ENCODE data around the gene NRG2. TPM values are rescaled to one million over a fixed set of nuclear protein-coding genes. Genes with fewer than 3 reads are reported as not detected.

Gene NRG2
- total and polyA plus RNA-seq, 4 donors = 0.81 to 1.3 (median 1.2) TPM; not detected in 1

DNA sequence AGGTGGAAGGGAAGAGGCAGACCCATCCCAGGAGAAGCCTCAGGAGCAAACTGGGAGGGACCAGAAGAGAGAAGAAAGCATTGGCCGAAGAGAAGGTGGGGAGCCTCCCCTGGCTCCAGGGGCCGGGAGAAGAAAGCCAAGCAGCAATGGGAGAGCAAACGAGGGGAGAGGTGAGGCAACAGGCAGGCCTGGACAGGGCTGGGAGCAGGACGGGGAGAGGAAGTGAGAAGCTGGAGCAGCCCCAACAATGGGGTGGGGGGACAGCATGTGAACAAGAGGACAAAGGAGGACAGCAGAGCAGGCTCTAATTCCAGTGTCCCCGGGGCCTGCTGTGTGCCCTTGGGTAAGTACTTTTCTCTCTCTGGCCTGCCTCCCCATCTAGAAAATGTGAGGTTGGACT lies 132.2 kb downstream of the NRG2 start:
- H3K27me3 ChIP-seq (ENCODE audit: control insufficient read depth in 1 of 2, insufficient read depth in 2 of 2, low read length in 1 of 2) = no peaks in the 10 kb centered on the region
- no peak overlapping the region for H3K4me3 ChIP-seq (ENCODE audit: low read length in 2 of 2)
- ATAC-seq (ENCODE audit: low FRiP score) = no peak
- no peak overlapping the region for H3K27ac ChIP-seq (ENCODE audit: low read depth in 1 of 2, low read length in 2 of 2)
- H3K4me1 ChIP-seq (ENCODE audit: control insufficient read depth in 1 of 2, insufficient read depth in 2 of 2, low read length in 2 of 2) = no peaks in the 10 kb centered on the region
- H3K36me3 ChIP-seq (ENCODE audit: control insufficient read depth in 1 of 2, insufficient read depth in 2 of 2, low read length in 1 of 2) = no peaks in the 10 kb centered on the region
- WGBS, 2 donors = 88 to 92% methylated on average over 5 of the region's 5 CpGs
- intact Hi-C loops (cut with DNase I) = no loop called here
- no peak for DNase-seq
- no peaks in the 10 kb centered on the region for H3K9me3 ChIP-seq (ENCODE audit: control insufficient read depth, low read length)

DNA sequence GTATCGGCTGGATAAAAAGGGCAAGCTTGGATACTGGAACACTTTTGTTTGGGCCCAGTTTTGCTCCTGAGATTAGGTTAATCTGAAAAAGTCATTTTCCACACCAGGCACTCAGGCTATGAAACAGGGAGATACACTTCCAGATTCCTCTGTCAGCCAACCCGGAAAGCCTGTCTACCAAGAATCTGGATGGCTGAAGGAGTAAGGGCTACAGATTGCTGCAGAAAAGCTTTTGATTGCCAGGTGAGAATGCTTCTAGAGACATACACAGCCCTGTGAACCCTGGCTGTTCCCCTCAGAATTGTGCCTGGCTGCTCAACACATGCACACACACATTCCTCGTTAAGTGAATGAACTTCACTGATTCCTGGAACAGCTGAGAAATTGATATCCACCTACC lies 133.1 kb downstream of the NRG2 start:
- no peak for ATAC-seq (ENCODE audit: low FRiP score)
- DNase-seq = no peak
- no peaks in the 10 kb centered on the region for H3K9me3 ChIP-seq (ENCODE audit: control insufficient read depth, low read length)
- 82 to 83% methylated on average over 3 of the region's 3 CpGs for WGBS, 2 donors
- H3K36me3 ChIP-seq (ENCODE audit: control insufficient read depth in 1 of 2, insufficient read depth in 2 of 2, low read length in 1 of 2) = no peaks in the 10 kb centered on the region
- no peaks in the 10 kb centered on the region for H3K27me3 ChIP-seq (ENCODE audit: control insufficient read depth in 1 of 2, insufficient read depth in 2 of 2, low read length in 1 of 2)
- H3K4me1 ChIP-seq (ENCODE audit: control insufficient read depth in 1 of 2, insufficient read depth in 2 of 2, low read length in 2 of 2) = no peaks in the 10 kb centered on the region
- H3K4me3 ChIP-seq (ENCODE audit: low read length in 2 of 2) = no peak overlapping the region
- intact Hi-C loops (cut with DNase I) = no loop called here
- H3K27ac ChIP-seq (ENCODE audit: low read depth in 1 of 2, low read length in 2 of 2) = no peak overlapping the region

DNA sequence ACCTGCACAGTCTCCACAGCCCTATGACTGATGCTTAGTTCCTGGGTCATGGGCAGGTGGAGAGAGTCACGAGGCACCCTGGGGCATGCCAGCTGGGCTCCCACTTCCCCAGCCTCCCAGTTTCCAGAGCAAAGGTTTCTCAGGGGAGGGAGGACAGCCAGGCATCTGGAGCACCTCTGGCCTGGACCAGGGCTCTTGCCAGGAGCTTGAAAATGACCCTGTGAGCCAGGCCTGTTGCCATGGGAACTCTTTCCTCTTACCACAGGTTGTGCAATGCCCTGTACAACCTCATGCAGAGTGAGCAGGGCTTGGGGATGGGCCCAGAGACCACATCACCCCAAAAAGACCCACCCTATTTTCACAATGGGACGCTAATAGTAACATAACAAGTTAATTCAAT lies 134.3 kb downstream of the NRG2 start:
- H3K36me3 ChIP-seq (ENCODE audit: control insufficient read depth in 1 of 2, insufficient read depth in 2 of 2, low read length in 1 of 2) = no peaks in the 10 kb centered on the region
- no peaks in the 10 kb centered on the region for H3K4me1 ChIP-seq (ENCODE audit: control insufficient read depth in 1 of 2, insufficient read depth in 2 of 2, low read length in 2 of 2)
- H3K4me3 ChIP-seq (ENCODE audit: low read length in 2 of 2) = no peak overlapping the region
- intact Hi-C loops (cut with DNase I) = no loop called here
- WGBS, 2 donors = 76 to 82% methylated on average over 2 of the region's 2 CpGs
- no peaks in the 10 kb centered on the region for H3K27me3 ChIP-seq (ENCODE audit: control insufficient read depth in 1 of 2, insufficient read depth in 2 of 2, low read length in 1 of 2)
- no peaks in the 10 kb centered on the region for H3K9me3 ChIP-seq (ENCODE audit: control insufficient read depth, low read length)
- no peak for DNase-seq
- no peak for ATAC-seq (ENCODE audit: low FRiP score)
- H3K27ac ChIP-seq (ENCODE audit: low read depth in 1 of 2, low read length in 2 of 2) = no peak overlapping the region

- intact Hi-C loops (cut with DNase I) = no loop called here
- no peaks in the 10 kb centered on the region for H3K4me1 ChIP-seq (ENCODE audit: control insufficient read depth in 1 of 2, insufficient read depth in 2 of 2, low read length in 2 of 2)
- no peak overlapping the region for H3K27ac ChIP-seq (ENCODE audit: low read depth in 1 of 2, low read length in 2 of 2)
- no peaks in the 10 kb centered on the region for H3K36me3 ChIP-seq (ENCODE audit: control insufficient read depth in 1 of 2, insufficient read depth in 2 of 2, low read length in 1 of 2)
- H3K27me3 ChIP-seq (ENCODE audit: control insufficient read depth in 1 of 2, insufficient read depth in 2 of 2, low read length in 1 of 2) = no peaks in the 10 kb centered on the region
- 95% methylated on average over 2 of the region's 2 CpGs for WGBS, 2 donors
- DNase-seq (no peak), ATAC-seq (ENCODE audit: low FRiP score) (no peak)
- no peak overlapping the region for H3K4me3 ChIP-seq (ENCODE audit: low read length in 2 of 2)
- no peaks in the 10 kb centered on the region for H3K9me3 ChIP-seq (ENCODE audit: control insufficient read depth, low read length)
Observed at GRCh38 chr5:139906661-139907060, 136.4 kb downstream of the NRG2 start.

- Histone ChIP-seq H3K36me3 (ENCODE audit: control insufficient read depth in 1 of 2, insufficient read depth in 2 of 2, low read length in 1 of 2) (no peaks in the 10 kb centered on the region), H3K27ac (ENCODE audit: low read depth in 1 of 2, low read length in 2 of 2) (no peak overlapping the region), H3K27me3 (ENCODE audit: control insufficient read depth in 1 of 2, insufficient read depth in 2 of 2, low read length in 1 of 2) (no peaks in the 10 kb centered on the region), H3K4me1 (ENCODE audit: control insufficient read depth in 1 of 2, insufficient read depth in 2 of 2, low read length in 2 of 2) (no peaks in the 10 kb centered on the region), H3K9me3 (ENCODE audit: control insufficient read depth, low read length) (no peaks in the 10 kb centered on the region), H3K4me3 (ENCODE audit: low read length in 2 of 2) (peak overlapping the region in 1 of 2 donors; percentile 53)
- ATAC-seq (ENCODE audit: low FRiP score) = no peak
- DNase-seq = no peak
- 30 to 31% methylated on average over 22 of the region's 22 CpGs for WGBS, 2 donors
- intact Hi-C loops (cut with DNase I) = no loop called here
Observed at GRCh38 chr5:139904816-139905661, 138.1 kb downstream of the NRG2 start.

GRCh38 chr5:139904566-139904815 lies 138.6 kb downstream of the NRG2 start:
- Histone ChIP-seq H3K9me3 (ENCODE audit: control insufficient read depth, low read length) (no peaks in the 10 kb centered on the region), H3K27me3 (ENCODE audit: control insufficient read depth in 1 of 2, insufficient read depth in 2 of 2, low read length in 1 of 2) (no peaks in the 10 kb centered on the region), H3K4me1 (ENCODE audit: control insufficient read depth in 1 of 2, insufficient read depth in 2 of 2, low read length in 2 of 2) (no peaks in the 10 kb centered on the region), H3K27ac (ENCODE audit: low read depth in 1 of 2, low read length in 2 of 2) (no peak overlapping the region), H3K36me3 (ENCODE audit: control insufficient read depth in 1 of 2, insufficient read depth in 2 of 2, low read length in 1 of 2) (no peaks in the 10 kb centered on the region), H3K4me3 (ENCODE audit: low read length in 2 of 2) (peak overlapping the region; percentile 4 to 53)
- DNase-seq (no peak), ATAC-seq (ENCODE audit: low FRiP score) (no peak)
- intact Hi-C loops (cut with DNase I) = no loop called here
- WGBS, 2 donors = 3 to 4% methylated on average over 12 to 17 of the region's 17 CpGs

GRCh38 chr5:139903795-139904565 lies 139.1 kb downstream of the NRG2 start:
- Histone ChIP-seq H3K4me1 (ENCODE audit: control insufficient read depth in 1 of 2, insufficient read depth in 2 of 2, low read length in 2 of 2) (no peaks in the 10 kb centered on the region), H3K4me3 (ENCODE audit: low read length in 2 of 2) (peak overlapping the region; percentile 4 to 53), H3K9me3 (ENCODE audit: control insufficient read depth, low read length) (no peaks in the 10 kb centered on the region), H3K36me3 (ENCODE audit: control insufficient read depth in 1 of 2, insufficient read depth in 2 of 2, low read length in 1 of 2) (no peaks in the 10 kb centered on the region), H3K27ac (ENCODE audit: low read depth in 1 of 2, low read length in 2 of 2) (no peak overlapping the region), H3K27me3 (ENCODE audit: control insufficient read depth in 1 of 2, insufficient read depth in 2 of 2, low read length in 1 of 2) (no peaks in the 10 kb centered on the region)
- 1% methylated on average over 68 to 89 of the region's 89 CpGs for WGBS, 2 donors
- intact Hi-C loops (cut with DNase I) = no loop called here
- no peak for DNase-seq
- peak; percentile 53 for ATAC-seq (ENCODE audit: low FRiP score)

GRCh38 chr5:139903450-139903794 lies 139.7 kb downstream of the NRG2 start:
- DNase-seq (no peak), ATAC-seq (ENCODE audit: low FRiP score) (no peak)
- H3K27ac ChIP-seq (ENCODE audit: low read depth in 1 of 2, low read length in 2 of 2) = no peak overlapping the region
- no peak overlapping the region for H3K4me3 ChIP-seq (ENCODE audit: low read length in 2 of 2)
- no peaks in the 10 kb centered on the region for H3K36me3 ChIP-seq (ENCODE audit: control insufficient read depth in 1 of 2, insufficient read depth in 2 of 2, low read length in 1 of 2)
- intact Hi-C loops (cut with DNase I) = no loop called here
- no peaks in the 10 kb centered on the region for H3K9me3 ChIP-seq (ENCODE audit: control insufficient read depth, low read length)
- H3K27me3 ChIP-seq (ENCODE audit: control insufficient read depth in 1 of 2, insufficient read depth in 2 of 2, low read length in 1 of 2) = no peaks in the 10 kb centered on the region
- WGBS, 2 donors = 46 to 48% methylated on average over 13 to 14 of the region's 14 CpGs
- no peaks in the 10 kb centered on the region for H3K4me1 ChIP-seq (ENCODE audit: control insufficient read depth in 1 of 2, insufficient read depth in 2 of 2, low read length in 2 of 2)

- no peaks in the 10 kb centered on the region for H3K36me3 ChIP-seq (ENCODE audit: control insufficient read depth in 1 of 2, insufficient read depth in 2 of 2, low read length in 1 of 2)
- H3K27me3 ChIP-seq (ENCODE audit: control insufficient read depth in 1 of 2, insufficient read depth in 2 of 2, low read length in 1 of 2) = no peaks in the 10 kb centered on the region
- no peak overlapping the region for H3K27ac ChIP-seq (ENCODE audit: low read depth in 1 of 2, low read length in 2 of 2)
- no peaks in the 10 kb centered on the region for H3K9me3 ChIP-seq (ENCODE audit: control insufficient read depth, low read length)
- WGBS, 2 donors = 97 to 98% methylated on average over 3 of the region's 3 CpGs
- intact Hi-C loops (cut with DNase I) = no loop called here
- DNase-seq = no peak
- H3K4me3 ChIP-seq (ENCODE audit: low read length in 2 of 2) = no peak overlapping the region
- H3K4me1 ChIP-seq (ENCODE audit: control insufficient read depth in 1 of 2, insufficient read depth in 2 of 2, low read length in 2 of 2) = no peaks in the 10 kb centered on the region
- ATAC-seq (ENCODE audit: low FRiP score) = no peak
Observed at GRCh38 chr5:139901986-139902385, 141.1 kb downstream of the NRG2 start.
